NCI-H2196 treated with DMSO at 0.1 percent for 48 hours (cell line): ENCODE measurements around the gene EMC8.

Experiments
- DNase-seq: peaks from one replicate; lab custom pipeline; 2025; ENCODE audit not compliant: unreplicated experiment; lab: John Stamatoyannopoulos, UW

Gene EMC8

GRCh38 chr16:85757341-85757822 is 42.0 kb downstream of the EMC8 start:
- no peak for DNase-seq

GRCh38 chr16:85755929-85756768 is 43.2 kb downstream of the EMC8 start:
- DNase-seq, result no peak

DNA sequence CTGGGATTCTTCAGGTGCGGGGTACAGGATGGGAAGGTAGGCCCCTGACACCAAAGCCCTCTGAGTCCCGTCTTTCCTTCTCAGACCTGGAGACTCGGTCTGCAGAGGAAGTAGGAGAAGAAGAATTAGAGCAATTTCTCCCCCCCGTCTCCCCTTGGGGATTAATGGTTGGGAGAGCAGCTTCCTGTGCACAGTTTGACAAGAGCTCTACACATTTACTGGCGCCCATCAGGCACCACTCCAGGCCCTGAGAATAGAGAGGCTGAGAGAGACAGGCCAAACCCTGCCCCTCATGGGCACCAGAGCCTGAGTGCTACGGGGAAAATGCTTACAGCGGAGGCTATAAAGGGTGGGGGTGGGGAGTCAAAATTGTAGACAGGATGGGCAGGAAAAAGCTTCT is 44.9 kb downstream of the EMC8 start:
- DNase-seq, result no peak

DNA sequence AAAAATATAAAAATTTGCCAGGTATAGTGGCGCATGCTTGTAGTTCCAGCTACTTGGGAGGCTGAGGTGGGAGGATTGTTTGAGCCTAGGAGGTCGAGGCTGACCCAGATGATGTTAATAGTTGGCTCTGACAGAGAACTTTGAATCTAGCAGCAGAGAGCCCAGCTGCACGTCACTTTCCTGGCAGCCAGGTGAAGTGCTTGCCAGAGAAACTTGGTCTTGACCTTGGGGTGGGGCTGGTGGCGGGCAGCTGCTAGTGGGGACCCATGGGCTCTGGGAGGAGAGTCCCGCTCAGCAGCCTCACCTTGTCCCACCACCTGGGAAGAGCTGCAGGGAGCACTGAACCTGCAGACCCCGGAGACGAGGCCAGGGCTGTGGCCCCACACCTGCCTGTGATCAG is 45.4 kb downstream of the EMC8 start:
- no peak for DNase-seq

DNA sequence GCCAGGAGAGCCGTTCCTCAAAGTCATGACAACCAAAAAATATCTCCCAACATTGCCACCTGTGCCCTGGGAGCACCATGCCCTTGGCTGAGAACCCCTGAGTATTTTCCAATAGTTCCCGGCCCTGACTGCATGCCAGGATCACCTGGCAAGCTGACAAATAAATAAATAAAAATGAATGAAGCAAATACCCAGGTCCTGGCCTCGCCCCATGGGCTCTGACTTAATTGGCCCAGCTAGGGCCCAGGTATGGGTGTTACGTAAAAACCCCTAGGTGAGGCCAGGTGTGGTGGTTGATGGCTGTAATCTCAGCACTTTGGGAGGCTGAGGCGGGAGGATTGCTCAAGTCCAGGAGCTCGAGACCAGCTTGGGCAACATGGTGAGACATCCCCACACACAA is 45.8 kb downstream of the EMC8 start:
- no peak for DNase-seq

DNA sequence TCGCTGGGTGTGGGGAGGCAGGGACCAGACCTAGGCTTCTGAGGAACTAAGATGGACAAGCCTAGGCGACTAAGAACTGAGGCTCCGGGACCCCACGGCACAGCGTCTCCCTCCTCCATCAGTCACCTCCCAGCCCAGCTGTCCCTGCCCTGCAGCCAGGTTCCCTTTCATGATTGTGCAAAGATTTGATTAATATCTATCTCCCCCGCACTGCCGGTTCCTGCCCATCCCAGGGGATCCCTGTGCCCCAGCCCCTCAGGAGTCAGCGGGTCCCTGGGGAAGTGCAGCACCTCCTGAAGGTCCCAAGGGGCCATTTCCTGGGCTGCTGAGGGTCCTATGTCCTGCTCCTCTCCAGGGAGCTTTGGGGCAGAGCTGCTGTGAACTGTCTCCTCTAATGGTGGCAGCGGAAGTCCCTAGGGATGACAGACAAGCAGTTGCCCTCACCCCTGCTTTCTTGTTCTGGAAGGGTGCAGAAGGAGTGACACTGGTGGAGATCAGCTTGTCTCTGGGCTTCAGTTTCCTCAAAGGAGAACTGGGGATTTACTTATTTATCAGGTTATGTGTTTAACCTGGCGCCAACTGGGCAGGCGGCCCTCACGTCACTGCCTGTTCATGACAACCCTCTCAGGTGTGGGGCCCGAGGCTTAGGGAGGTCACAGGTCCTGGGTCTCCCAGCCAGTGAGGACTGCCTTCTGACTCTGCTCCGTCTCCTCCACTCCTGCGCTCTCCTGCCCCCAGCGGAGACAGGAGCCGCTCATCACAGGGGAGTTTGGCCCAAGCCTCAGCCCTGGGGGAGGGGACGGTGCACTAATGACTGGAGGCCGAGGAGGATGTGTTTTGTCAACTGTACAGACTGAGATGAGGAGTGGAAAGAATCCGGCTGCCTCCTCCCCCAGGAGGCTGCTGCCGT is 46.6 kb downstream of the EMC8 start:
- no peak for DNase-seq

- no peak for DNase-seq
Measured at GRCh38 chr16:85751698-85752501, 47.4 kb downstream of the EMC8 start.

DNA sequence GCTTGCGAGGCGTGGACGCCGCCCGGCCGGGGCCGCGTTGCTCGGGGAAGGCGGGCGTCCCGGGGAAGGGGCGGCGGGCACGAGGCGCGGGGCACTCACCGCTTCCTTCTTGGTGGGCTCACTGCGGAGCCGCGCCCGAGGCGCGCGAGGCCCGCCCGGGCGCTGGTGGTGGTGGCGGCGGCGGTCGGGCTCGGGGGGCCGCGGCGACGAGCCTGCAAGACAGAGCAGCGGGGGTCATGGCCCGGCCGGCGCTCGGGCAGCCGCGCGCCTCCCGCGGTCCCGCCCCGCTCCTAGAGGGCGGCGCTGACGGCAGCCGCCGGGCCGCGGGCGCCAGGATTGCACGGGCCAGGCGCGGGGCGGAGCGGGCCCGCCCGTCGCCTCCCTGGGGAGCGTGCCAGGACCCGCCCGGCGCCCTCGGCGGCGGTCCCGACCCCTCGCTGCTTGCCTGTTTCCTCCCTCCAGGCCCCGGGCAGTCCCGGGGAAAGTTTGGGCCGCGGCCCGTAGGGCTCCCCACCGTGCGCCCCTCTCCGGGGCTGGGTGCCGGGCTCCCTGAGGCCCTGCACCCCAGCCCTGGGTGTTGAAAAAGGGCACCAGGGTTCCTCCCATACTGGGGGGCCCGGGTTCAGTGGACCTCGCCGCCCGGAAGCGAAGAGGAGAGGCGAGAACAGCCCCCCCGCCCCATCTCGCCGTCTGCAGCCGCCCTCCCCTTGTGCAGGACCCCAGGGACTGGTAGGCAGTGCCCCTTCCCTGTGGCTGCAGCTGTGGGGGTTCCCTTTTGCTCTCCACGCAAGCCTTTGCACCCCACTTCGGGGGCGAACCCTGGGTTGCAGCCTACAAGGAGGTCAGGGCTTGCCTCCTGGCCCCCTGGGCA is 48.3 kb downstream of the EMC8 start, which contains the start of gene C16orf74:
Gene C16orf74, minus strand, starts transcription at position 270 of the 871 bp plus-strand sequence. CDS start 15,879 bp downstream, outside the sequence.
- no peak for DNase-seq

GRCh38 chr16:85750146-85750826 is 49.1 kb downstream of the EMC8 start:
- no peak for DNase-seq

DNA sequence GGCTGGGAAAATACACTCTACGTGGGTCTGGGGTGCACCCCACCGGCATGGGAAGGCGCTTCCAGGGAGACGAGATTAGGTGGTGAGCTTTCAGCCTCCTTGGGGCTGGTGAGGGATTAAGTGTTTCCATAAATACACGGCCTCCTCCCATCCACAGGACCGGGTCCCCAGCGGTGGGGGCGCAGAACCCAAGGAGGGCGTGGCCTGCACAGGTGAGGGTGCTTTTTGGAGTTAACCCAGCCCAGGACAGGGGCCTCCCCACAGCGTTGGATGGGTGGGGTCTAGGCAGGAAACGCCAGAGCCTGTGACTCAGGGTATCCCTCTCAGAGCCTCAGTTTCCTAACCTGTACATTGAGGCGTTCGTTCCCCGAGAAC is 49.6 kb downstream of the EMC8 start:
- no peak for DNase-seq

DNA sequence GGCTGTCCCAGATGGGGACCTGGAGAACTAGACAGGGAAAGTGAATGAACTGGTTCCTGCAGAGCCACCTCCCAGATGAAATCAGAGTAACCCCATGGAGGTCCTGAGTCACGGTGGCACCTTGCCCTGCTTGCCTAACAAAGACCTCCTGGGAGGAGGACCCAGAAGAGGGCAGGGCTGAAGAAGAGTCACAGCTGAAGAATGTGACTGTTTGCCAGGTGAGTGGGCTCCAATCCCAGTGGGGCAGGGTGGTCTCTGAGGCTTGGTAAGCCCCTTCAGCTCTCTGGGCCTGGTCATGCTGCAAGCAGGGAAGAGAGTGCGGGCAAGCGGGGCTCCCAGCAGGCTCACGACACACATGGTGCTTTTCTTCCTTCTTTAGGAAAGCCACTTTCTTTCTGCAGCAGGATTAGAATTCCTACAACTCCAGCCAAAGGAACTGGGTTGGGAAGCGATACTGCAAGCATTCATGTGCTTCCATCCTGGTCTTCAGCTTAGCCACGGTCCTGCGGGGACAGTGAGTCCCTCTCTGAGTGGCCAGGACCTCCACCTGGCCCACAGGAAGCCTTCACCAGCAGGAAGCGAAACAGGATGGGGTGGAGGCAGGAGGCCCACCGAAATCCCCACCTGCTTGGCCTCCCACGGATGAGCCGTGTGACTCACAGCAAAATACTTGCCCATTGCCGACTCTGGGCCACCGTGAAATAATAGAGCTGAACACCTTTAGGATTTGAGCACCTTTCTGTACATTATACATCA is 52.7 kb downstream of the EMC8 start:
- DNase-seq, result no peak

GRCh38 chr16:85738923-85739715 is 60.2 kb downstream of the EMC8 start:
- DNase-seq, result no peak

DNA sequence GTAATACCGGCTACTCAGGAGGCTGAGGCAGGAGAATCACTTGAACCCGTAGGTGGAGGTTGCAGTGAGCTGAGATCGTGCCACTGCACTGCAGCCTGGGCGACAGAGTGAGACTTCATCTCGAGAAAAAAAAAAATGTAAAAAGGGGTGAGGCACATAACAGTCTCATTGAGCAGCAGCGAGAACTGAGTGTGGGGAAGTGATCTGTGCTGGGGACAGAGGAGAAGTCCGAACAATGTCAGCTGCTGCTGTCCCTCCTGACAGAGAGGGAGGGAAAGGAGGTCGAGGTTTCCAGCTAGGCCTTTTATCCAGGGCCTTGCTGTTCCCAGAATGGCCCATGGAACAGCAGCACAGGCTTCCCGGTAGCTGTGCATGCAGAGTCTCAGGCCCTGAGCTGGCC is 62.4 kb downstream of the EMC8 start:
- DNase-seq, result no peak

GRCh38 chr16:85735946-85736345 is 63.4 kb downstream of the EMC8 start:
- DNase-seq, result no peak

- no peak for DNase-seq
Measured at GRCh38 chr16:85735225-85735635, 64.1 kb downstream of the EMC8 start.

DNA sequence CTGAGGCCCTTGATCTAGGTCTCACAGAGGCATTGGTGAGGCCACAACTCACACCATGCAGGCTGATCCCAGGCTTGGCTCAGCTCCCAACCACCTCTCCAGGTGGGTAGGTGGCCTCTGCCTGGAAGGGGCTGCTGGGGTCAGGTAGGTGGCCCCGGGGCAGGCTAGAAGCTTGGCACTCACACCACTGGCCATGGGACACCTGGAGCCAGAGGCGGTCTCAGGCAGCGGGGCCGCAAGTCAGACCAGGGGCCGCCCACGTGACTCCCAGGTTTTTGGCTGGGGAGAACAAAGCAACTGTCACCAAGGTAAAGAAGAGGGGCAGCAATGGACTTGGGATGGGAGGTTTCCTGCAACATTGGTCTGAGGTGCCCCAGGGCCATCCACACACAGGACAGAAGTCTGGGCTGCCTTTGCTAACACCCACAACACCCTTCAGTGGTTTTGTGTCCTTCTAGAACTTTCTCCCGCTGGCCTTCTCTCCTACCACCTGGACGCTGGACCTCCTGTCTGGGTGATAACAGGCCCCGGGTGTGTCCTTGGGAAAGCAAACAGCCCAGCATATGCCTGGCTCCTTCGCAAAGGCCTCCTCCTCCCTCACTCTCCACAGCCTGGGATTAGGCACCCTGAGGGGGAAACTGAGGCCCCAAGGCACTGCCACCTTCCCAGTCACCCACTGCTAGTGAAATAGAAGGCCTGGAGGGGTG is 64.9 kb downstream of the EMC8 start:
- no peak for DNase-seq

DNA sequence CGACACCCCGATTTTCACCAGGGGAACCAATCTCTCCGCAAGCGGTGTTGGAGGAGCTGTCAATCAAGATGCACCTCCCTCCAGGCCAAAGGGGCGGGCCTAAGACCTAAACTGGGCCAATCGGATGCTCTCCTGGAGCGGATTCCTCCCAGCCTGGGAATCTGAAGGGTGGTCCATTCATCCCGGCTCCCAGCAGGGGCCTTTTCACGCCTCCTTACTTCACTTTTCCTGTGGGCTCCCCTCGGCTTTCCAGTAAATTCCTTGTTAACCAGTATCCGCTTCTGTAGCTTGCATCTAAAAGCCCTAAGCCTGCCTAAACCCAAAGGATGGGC is 65.5 kb downstream of the EMC8 start:
- DNase-seq, result no peak
